ENCODE results near the gene TAF15. TPM values are rescaled to one million over a fixed set of nuclear protein-coding genes. Genes with fewer than 3 reads are reported as not detected.
A peak's percentile ranks its signal among the peaks of the same experiment; 100 is the strongest.

TAF15 gene
- total and polyA plus RNA-seq, 7 donors = 55.9 to 147 (median 61.1) TPM

GRCh38 chr17:35801583-35802224 lies 7.6 kb upstream of the TAF15 start:
- peak; percentile 98 for DNase-seq
- TF ChIP-seq POLR2AphosphoS5 (IDR thresholded peaks at IDR 0.05) (peak; percentile 88 to 98 (median 94)), EP300 (IDR thresholded peaks at IDR 0.05) (peak in 1 of 4 donors; percentile 85), CTCF (IDR thresholded peaks at IDR 0.05) (no peak), POLR2A (IDR thresholded peaks at IDR 0.05) (no peak)
- Histone ChIP-seq H3K36me3 (no peaks in the 10 kb centered on the region), H3K27ac (peak overlapping the region; percentile 68 to 82 (median 76)), H3K9me3 (no peaks in the 10 kb centered on the region), H3K4me1 (peaks cover 0 to 52% (median 41%) of the 10 kb centered on the region in 4 donors), H3K27me3 (no peaks in the 10 kb centered on the region), H3K4me3 (no peak overlapping the region)
- intact Hi-C loops (cut with DNase I) = no loop called here
- 36 to 38% methylated on average over 9 of the region's 9 CpGs for WGBS, 2 donors

- DNase-seq = peak; percentile 73
- intact Hi-C loops (cut with DNase I) = loop anchor here (1.0 to 5.0 kb wide), 2 partner anchors 40 to 217 kb away; partner anchors contain the start of gene AP2B1
- Histone ChIP-seq H3K9me3 (no peaks in the 10 kb centered on the region), H3K27me3 (no peaks in the 10 kb centered on the region), H3K36me3 (no peaks in the 10 kb centered on the region), H3K27ac (peak overlapping the region in 3 of 4 donors; percentile 52 to 71 (median 63)), H3K4me3 (no peak overlapping the region), H3K4me1 (peaks cover 0 to 46% (median 40%) of the 10 kb centered on the region in 4 donors)
- WGBS, 2 donors = 10 to 28% methylated on average over 1 of the region's 1 CpG
- TF ChIP-seq POLR2A (IDR thresholded peaks at IDR 0.05) (no peak), EP300 (IDR thresholded peaks at IDR 0.05) (no peak), POLR2AphosphoS5 (IDR thresholded peaks at IDR 0.05) (peak in 3 of 4 donors; percentile 34 to 37 (median 36)), CTCF (IDR thresholded peaks at IDR 0.05) (peak; percentile 89 to 98 (median 92))
Measured at GRCh38 chr17:35804658-35805192, 4.6 kb upstream of the TAF15 start.

GRCh38 chr17:35807371-35808144 lies 1.7 kb upstream of the TAF15 start:
- 90% methylated on average over 7 of the region's 7 CpGs for WGBS, 2 donors
- intact Hi-C loops (cut with DNase I) = loop anchor here (5.0 kb wide), 1 partner anchor 220 kb away; the partner anchor contains the start of gene AP2B1

More at GRCh38 chr17:35807371-35808144, 1.7 kb upstream of the TAF15 start:
- Histone ChIP-seq H3K9me3 (no peaks in the 10 kb centered on the region), H3K27me3 (no peaks in the 10 kb centered on the region), H3K36me3 (no peaks in the 10 kb centered on the region), H3K4me3 (no peak overlapping the region), H3K4me1 (peaks cover 0 to 42% (median 36%) of the 10 kb centered on the region in 4 donors), H3K27ac (peak overlapping the region in 1 of 4 donors; percentile 94)
- no peak for TF ChIP-seq EP300 (IDR thresholded peaks at IDR 0.05)
- TF ChIP-seq POLR2AphosphoS5 (IDR thresholded peaks at IDR 0.05) = no peak
- TF ChIP-seq CTCF (IDR thresholded peaks at IDR 0.05) = no peak
- no peak for TF ChIP-seq POLR2A (IDR thresholded peaks at IDR 0.05)
- no peak for DNase-seq

All from sigmoid colon (tissue), 7 donors.